ENCODE measurements around the gene CCDC97. TPM values are rescaled to one million over a fixed set of nuclear protein-coding genes. Genes with fewer than 3 reads are reported as not detected.
A peak's percentile ranks its signal among the peaks of the same experiment; 100 is the strongest.

The CCDC97 gene
- total RNA-seq, 1 donor, result 11.2 TPM

- no peak for TF ChIP-seq CTCF (IDR thresholded peaks at IDR 0.05; ENCODE audit: insufficient read depth, low read depth, low read length)
- peak overlapping the region; percentile 98 for H3K4me3 ChIP-seq (ENCODE audit: low read depth, low read length)
- DNase-seq (ENCODE audit: low read depth), result peak; percentile 71
Measured at GRCh38 chr19:41351339-41352245, 41.6 kb downstream of the CCDC97 start.

DNA sequence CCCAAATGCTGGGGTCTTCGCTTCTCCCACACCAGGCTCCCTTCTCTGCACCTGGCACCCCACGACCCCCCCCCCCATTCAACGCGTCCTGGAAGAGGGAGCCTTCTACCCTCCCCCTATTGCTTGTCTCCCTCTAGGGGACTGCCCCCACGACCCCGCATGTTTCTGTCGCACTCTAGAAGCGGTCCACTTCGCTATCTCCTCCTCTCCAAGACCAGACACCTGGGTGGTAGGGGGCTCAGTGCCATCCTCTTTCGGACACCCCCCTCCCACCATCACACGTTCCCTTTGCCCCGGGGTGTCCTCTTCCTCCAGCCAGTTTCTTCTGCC is 42.3 kb downstream of the CCDC97 start:
- peak overlapping the region; percentile 98 for H3K4me3 ChIP-seq (ENCODE audit: low read depth, low read length)
- DNase-seq (ENCODE audit: low read depth), result no peak
- TF ChIP-seq CTCF (IDR thresholded peaks at IDR 0.05; ENCODE audit: insufficient read depth, low read depth, low read length), result no peak

DNA sequence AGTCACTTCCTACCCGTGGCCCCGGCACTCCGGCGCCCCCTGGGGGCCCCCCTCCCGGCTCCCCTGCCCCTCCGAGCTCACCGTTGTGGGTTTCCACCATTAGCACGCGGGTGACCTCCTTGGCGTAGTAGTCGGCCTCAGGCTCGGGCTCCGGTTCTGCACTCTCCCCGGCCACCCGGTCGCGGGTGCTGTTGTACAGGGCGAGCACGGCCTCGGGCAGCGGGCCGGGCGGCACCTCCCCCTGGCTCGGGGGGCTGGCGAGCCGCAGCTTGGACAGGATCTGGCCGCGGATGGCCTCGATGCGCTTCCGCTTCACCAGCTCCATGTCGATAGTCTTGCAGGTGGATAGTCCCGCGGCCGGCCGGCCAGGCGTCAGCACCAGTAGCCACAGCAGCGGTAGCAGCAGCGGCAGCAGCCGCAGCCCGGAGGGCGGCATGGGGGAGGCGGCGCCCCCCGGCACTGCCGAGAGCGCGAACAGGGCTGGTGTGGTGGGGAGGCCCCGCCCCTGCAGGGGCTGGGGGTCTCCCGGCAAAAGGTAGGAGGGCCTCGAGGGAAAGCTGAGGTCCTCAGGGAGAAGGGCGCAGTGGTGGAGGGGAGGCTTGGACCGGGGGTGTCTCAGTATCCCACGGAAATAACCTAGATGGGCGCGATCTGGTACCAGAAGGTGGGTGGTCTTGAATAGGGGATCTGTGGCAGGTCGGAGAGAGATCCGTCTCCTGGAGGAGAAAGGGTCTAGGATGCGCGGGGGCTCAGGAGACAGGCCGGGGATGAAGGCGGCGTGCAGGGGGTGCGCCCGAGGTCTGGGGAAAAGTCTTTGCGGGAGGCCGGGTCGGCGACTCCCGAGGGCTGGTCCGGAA is 42.9 kb downstream of the CCDC97 start:
- H3K4me3 ChIP-seq (ENCODE audit: low read depth, low read length), result peak overlapping the region; percentile 98
- peak; percentile 72 for DNase-seq (ENCODE audit: low read depth)
- peak; percentile 57 for TF ChIP-seq CTCF (IDR thresholded peaks at IDR 0.05; ENCODE audit: insufficient read depth, low read depth, low read length)

DNA sequence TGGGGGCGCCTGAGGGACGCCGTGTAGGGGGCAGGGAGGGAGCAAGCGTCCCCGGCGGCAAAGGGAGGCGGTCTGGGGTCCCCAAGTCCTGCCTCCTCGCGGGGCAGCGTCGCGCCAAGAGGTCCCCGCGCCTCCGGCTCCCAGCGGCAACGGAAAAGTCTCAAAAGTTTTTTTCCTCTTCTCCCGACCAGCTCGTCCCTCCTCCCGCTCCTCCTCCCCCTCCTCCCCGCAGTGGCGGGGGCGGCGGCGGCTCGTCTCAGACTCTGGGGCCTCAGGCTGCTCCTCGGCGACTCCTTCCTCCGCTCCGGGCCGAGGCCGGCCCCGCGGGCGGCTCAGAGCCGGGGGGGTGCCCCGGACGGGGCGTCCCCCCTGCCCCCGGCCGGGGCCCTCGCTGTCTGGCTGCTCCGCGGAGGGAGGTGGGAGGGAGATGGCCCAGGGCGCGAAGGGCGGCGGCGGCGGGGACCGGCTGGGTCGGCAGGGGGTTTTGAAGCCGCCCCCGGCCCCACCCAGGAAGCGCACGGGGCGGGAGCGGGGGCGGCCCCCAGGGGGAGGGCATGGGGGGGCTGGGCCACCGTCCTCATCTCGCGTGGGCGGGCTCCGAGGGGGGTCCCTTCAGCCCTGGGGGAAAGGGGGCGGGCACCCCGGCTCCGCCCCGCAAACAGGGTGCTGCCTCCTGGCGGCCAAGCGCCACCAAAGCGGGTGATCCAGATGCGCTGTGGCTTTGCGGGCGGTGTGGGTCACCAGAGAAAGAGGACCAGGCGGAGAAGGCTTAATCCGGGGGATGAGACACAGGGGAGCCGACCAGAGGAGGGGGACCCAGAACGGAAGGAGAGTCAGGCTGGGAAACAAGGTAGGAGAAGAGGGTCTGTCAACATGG is 43.7 kb downstream of the CCDC97 start, which contains the start of gene TGFB1:
Gene TGFB1, minus strand, starts transcription at position 457 of the 877 bp plus-strand sequence. CDS start 878 bp downstream, outside the sequence.
- peak; percentile 94 for DNase-seq (ENCODE audit: low read depth)
- H3K4me3 ChIP-seq (ENCODE audit: low read depth, low read length), result peak within 1 kb of the TSS; percentile 98
- peak; percentile 82 for TF ChIP-seq CTCF (IDR thresholded peaks at IDR 0.05; ENCODE audit: insufficient read depth, low read depth, low read length)

GRCh38 chr19:41354343-41354953 is 44.5 kb downstream of the CCDC97 start:
- TF ChIP-seq CTCF (IDR thresholded peaks at IDR 0.05; ENCODE audit: insufficient read depth, low read depth, low read length), result no peak
- peak overlapping the region; percentile 98 for H3K4me3 ChIP-seq (ENCODE audit: low read depth, low read length)
- no peak for DNase-seq (ENCODE audit: low read depth)

GRCh38 chr19:41355035-41355434 is 45.1 kb downstream of the CCDC97 start:
- H3K4me3 ChIP-seq (ENCODE audit: low read depth, low read length), result no peak overlapping the region
- no peak for TF ChIP-seq CTCF (IDR thresholded peaks at IDR 0.05; ENCODE audit: insufficient read depth, low read depth, low read length)
- no peak for DNase-seq (ENCODE audit: low read depth)
